Muscle of leg (tissue), 16 donors: ENCODE data around the gene DCP1A. TPM values are rescaled to one million over a fixed set of nuclear protein-coding genes. Genes with fewer than 3 reads are reported as not detected.
A peak's percentile ranks its signal among the peaks of the same experiment; 100 is the strongest.

Source experiments
- DNase-seq: peaks from one replicate; pipeline ENCODE4 v3.0.0; 2013
- H3K27ac ChIP-seq: one replicate; pipeline ENCODE4 v1.5.1; 2013; ENCODE audit warnings: mild to moderate bottlenecking, low read length, control low read depth
- H3K27me3 ChIP-seq: one replicate; pipeline ENCODE4 v1.6.1; 2013; ENCODE audit warnings: low read length; ENCODE audit not compliant: control insufficient read depth, insufficient read depth
- H3K36me3 ChIP-seq: one replicate; pipeline ENCODE4 v1.6.1; 2013; ENCODE audit warnings: low read length; ENCODE audit not compliant: control insufficient read depth, insufficient read depth
- H3K4me1 ChIP-seq: one replicate; pipeline ENCODE4 v1.6.1; 2013; ENCODE audit warnings: low read length; ENCODE audit not compliant: control insufficient read depth, insufficient read depth
- H3K4me3 ChIP-seq: one replicate; pipeline ENCODE4 v1.5.1; 2013; ENCODE audit warnings: low read length, control low read depth
- H3K9me3 ChIP-seq: replicated peaks from 2 replicates; pipeline ENCODE4 v1.6.1; 2013; ENCODE audit warnings: low read depth, low read length; ENCODE audit not compliant: control insufficient read depth
- WGBS: methylation state at CpG from one replicate; pipeline ENCODE4 v1.1.5; 2013; ENCODE audit warnings: missing lambda C conversion rate; ENCODE audit not compliant: insufficient coverage; 5-methylcytosine and 5-hydroxymethylcytosine counted together
- long read RNA-seq, 11 donors: transcript quantifications; one replicate each; lab custom pipeline, GENCODE V29; 2026
- polyA plus RNA-seq, 8 donors: library from polyadenylated mRNA; unstranded; fragments of 120-200 nt; gene quantifications; one replicate each; pipeline versions ENCODE4 v1.2.1 to v1.2.3, GENCODE V29; 2013; ENCODE audit warnings: inconsistent platforms in 1 of 8, low replicate concordance in 1 of 8; ENCODE audit not compliant: insufficient read length in 8 of 8, insufficient read depth in 1 of 8
- total RNA-seq: library from RNA; stranded (reverse); fragments of 120-200 nt; gene quantifications from one replicate; pipeline ENCODE4 v1.2.4, GENCODE V29; 2013

Gene DCP1A
- total RNA-seq, result 13.6 TPM
- 10 to 100 TPM; 14.6 to 18.5 (median 16.5) TPM for polyA plus RNA-seq
- long read RNA-seq, donor 1, full-length matches to known transcripts, result 1 of 1 reads
- long read RNA-seq, donor 1, partial matches to known transcripts, result 0 of 1 reads
- long read RNA-seq, donor 1, other reads (novel, unspliced or antisense), result 0 of 1 reads
- long read RNA-seq, donor 2, result 0 reads
- long read RNA-seq, donor 3, full-length matches to known transcripts, result 12 of 26 reads
- long read RNA-seq, donor 3, partial matches to known transcripts, result 14 of 26 reads
- long read RNA-seq, donor 3, other reads (novel, unspliced or antisense), result 0 of 26 reads
- long read RNA-seq, donor 4, full-length matches to known transcripts, result 5 of 5 reads
- long read RNA-seq, donor 4, partial matches to known transcripts, result 0 of 5 reads
- long read RNA-seq, donor 4, other reads (novel, unspliced or antisense), result 0 of 5 reads
- long read RNA-seq, donor 5, full-length matches to known transcripts, result 5 of 19 reads
- long read RNA-seq, donor 5, partial matches to known transcripts, result 14 of 19 reads
- long read RNA-seq, donor 5, other reads (novel, unspliced or antisense), result 0 of 19 reads
- long read RNA-seq, donor 6, full-length matches to known transcripts, result 2 of 18 reads
- long read RNA-seq, donor 6, partial matches to known transcripts, result 16 of 18 reads
- long read RNA-seq, donor 6, other reads (novel, unspliced or antisense), result 0 of 18 reads
- long read RNA-seq, donor 7, full-length matches to known transcripts, result 2 of 7 reads
- long read RNA-seq, donor 7, partial matches to known transcripts, result 5 of 7 reads
- long read RNA-seq, donor 7, other reads (novel, unspliced or antisense), result 0 of 7 reads
- long read RNA-seq, donor 8, partial matches to known transcripts, result 8 of 11 reads
- long read RNA-seq, donor 8, other reads (novel, unspliced or antisense), result 0 of 11 reads
- long read RNA-seq, donor 9, partial matches to known transcripts, result 6 of 8 reads
- long read RNA-seq, donor 9, other reads (novel, unspliced or antisense), result 0 of 8 reads
- long read RNA-seq, donor 10, full-length matches to known transcripts, result 10 of 32 reads
- long read RNA-seq, donor 10, partial matches to known transcripts, result 22 of 32 reads
- long read RNA-seq, donor 10, other reads (novel, unspliced or antisense), result 0 of 32 reads
- long read RNA-seq, donor 11, full-length matches to known transcripts, result 3 of 11 reads
- long read RNA-seq, donor 11, partial matches to known transcripts, result 8 of 11 reads
- long read RNA-seq, donor 11, other reads (novel, unspliced or antisense), result 0 of 11 reads

DNA sequence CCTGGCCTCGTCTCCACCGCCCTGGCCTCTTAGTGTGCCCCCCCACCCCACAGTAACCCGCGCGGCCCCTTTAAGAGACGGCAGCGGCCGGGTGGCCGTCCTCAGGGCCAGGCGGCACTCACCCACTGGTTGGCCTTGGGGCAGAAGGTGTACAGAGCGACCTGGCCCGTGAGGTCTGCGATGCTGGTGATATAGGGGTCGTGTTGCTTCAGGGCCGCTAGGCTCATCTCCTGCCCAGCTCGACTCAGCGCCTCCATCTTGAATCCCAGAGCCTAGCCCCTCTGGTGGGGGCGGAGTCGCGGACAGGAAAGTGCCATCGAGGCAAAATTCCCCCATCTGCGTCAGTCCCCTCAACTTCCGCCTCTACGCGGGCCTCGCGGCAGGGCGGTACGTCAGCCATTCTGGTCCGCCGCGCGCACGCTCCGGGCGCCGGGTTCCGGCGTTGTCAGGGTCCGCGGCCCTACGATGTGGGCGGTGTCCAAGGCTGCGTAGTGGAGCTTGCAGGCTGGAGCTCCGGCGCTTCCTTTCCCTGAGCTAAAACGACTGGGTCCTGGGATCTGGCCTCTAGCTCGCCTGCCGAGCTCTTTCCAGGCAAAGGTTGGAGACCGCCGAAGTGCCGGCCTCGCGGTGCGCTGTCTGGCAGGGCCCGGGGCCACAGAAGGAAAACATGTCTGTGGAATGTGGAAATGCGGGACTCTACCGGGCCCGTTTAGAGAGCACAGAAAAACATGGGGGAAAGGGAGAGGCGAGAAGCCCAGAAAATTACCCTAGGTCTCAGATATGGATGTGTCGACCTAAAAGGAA, at the start of gene DCP1A:
Gene DCP1A (minus strand): TSS at position 283 of the 804 bp plus-strand sequence. CDS start 26 bp downstream, at position 257.
- H3K27ac ChIP-seq, result peak within 1 kb of the TSS; percentile 99
- under 1% methylated on average over 55 of the region's 61 CpGs for WGBS
- H3K36me3 ChIP-seq, result peaks cover 4% of the 10 kb centered on the region

DNA sequence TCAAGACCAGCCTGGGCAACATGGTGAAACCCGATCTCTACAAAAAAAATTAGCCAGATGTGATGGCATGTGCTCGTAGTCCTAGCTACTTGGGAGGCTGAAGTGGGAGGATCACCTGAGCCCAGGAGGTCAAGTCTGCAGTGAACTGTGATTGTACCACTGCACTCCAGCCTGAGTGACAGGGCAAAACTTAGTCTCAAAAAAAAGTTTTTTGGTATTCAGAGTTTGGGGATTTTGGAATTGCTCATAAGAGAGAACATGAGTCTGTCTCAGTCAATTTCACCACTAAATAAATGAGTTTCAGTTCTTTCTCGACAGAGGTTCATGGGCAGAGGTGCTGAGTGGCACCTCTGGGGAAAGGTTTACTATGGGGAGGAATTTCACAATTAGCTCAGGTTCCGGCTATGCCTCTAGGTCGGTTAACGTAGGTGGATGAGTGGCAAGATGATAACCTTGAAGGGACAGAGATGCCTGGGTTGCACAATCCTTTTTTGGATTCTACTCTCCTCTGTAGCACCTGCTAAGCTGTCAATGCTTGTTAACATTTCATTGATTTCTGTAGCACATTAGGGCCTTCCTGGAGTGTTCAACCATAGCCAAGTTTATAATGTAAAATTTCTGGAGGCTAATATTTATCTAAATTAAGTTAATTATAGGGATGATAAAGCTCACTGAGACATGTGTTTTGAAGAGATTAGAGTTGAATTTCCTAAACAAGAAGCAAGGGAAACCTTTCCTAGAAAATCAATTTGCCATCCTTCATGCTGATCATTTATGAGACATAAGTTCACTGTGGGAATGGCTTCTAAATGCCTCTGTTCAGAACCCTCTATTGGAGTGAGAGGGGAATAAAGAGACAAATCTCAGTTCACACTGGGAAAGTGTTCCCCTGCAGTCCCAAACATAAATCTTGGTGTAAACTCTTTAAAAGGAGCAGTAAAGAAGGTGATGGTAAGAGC, 37.4 kb upstream of the DCP1A start:
- WGBS, result 69% methylated on average over 3 of the region's 6 CpGs
- Histone ChIP-seq H3K4me1 (no peaks in the 10 kb centered on the region), H3K9me3 (no peaks in the 10 kb centered on the region), H3K36me3 (no peaks in the 10 kb centered on the region), H3K27ac (no peak overlapping the region), H3K27me3 (no peaks in the 10 kb centered on the region), H3K4me3 (no peak overlapping the region)
- no peak for DNase-seq

More for the DNA sequence above, at the start of gene DCP1A:
- peak within 1 kb of the TSS; percentile 88 for H3K4me3 ChIP-seq
- H3K27me3 ChIP-seq, result no peaks in the 10 kb centered on the region
- DNase-seq, result peak; percentile 99
- peaks cover 4% of the 10 kb centered on the region for H3K4me1 ChIP-seq
- H3K9me3 ChIP-seq, result no peaks in the 10 kb centered on the region

DNA sequence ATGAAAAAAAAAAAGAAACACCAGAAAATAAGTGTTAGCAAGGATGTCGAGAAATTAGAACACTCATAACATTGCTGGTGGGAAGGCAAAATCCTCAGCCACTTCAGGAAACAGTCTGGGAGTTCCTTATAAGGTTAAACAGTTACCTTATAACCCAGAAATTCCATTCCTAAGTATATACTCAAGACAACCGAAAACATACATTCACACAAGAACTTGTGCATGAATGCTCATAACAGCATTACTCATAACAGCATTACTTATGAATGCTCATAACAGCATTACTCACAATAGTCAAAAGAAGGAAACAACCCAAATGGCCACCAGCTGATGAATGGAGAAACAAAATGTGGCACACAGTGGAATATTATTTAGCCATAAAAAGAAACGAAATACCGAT, 34.8 kb upstream of the DCP1A start:
- H3K27ac ChIP-seq, result no peak overlapping the region
- no peak for DNase-seq
- H3K9me3 ChIP-seq, result no peaks in the 10 kb centered on the region
- no CpG with 5 or more reads among the region's 4 CpGs for WGBS
- H3K4me1 ChIP-seq, result no peaks in the 10 kb centered on the region
- H3K4me3 ChIP-seq, result no peak overlapping the region
- no peaks in the 10 kb centered on the region for H3K27me3 ChIP-seq
- H3K36me3 ChIP-seq, result no peaks in the 10 kb centered on the region

DNA sequence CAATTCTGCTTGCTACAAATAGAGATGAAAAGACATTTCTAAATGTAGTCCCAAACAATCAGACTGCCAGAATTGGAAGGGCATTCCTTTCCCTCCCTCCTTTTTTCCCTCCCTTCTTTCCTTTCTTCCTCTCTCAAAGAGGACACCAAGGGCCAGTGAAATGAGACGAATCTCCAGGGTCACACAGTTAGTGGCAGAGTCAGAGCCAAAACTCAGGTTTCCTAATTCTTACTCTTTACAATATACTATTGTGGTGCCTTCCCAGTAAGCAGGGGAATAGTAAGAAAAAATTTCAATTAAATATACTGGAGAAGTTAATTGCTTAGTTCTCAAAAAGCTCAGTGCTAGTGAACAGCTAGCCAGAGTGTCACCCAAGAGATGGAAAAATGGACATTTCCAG, 33.0 kb upstream of the DCP1A start:
- no peaks in the 10 kb centered on the region for H3K4me1 ChIP-seq
- H3K9me3 ChIP-seq, result no peaks in the 10 kb centered on the region
- H3K27me3 ChIP-seq, result no peaks in the 10 kb centered on the region
- H3K36me3 ChIP-seq, result no peaks in the 10 kb centered on the region
- no peak overlapping the region for H3K27ac ChIP-seq
- DNase-seq, result no peak
- no CpG with 5 or more reads among the region's 1 CpG for WGBS
- H3K4me3 ChIP-seq, result no peak overlapping the region

DNA sequence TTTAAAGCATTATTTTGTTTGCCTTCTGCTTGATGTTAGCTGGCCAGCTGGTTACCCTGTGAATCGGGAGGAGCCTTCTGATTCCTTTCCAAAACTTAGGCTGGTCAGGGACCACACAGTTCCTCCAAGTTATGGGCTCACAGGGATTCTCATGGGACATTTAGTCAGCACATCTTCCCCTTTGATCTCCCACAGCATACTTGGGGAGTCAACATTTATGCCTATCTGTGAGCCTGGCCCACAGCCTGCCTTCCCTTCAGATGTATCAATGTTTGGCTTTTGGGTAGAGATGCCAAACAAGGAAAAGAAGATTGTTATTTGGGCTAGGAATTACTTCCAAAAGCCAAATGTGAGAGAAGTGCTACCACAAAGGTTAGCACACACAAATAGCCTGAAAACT, 32.6 kb upstream of the DCP1A start:
- H3K9me3 ChIP-seq, result no peaks in the 10 kb centered on the region
- WGBS, result 57% methylated on average over 1 of the region's 1 CpG
- no peak overlapping the region for H3K27ac ChIP-seq
- H3K4me3 ChIP-seq, result no peak overlapping the region
- H3K36me3 ChIP-seq, result no peaks in the 10 kb centered on the region
- no peaks in the 10 kb centered on the region for H3K27me3 ChIP-seq
- DNase-seq, result no peak
- H3K4me1 ChIP-seq, result no peaks in the 10 kb centered on the region

DNA sequence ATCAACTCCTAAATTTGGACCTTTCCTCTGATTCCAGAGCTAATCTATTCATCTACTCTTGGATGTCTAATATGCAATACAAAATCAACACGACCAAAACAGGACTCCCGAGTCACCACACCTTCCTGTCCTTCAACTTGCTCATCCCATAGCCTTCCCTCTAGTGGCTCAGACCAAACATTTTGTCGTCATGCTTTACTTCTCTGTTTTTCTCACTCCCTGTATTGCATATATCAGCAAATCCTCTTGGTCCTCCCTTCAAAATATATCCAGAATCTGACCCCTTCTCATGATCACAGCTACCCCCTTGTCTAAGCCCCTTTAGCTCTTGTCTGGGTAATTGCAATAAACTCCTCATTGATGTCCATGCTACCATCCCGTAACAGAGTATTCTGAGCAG, 30.5 kb upstream of the DCP1A start:
- 73% methylated on average over 3 of the region's 4 CpGs for WGBS
- H3K27me3 ChIP-seq, result no peaks in the 10 kb centered on the region
- no peaks in the 10 kb centered on the region for H3K36me3 ChIP-seq
- H3K9me3 ChIP-seq, result no peaks in the 10 kb centered on the region
- no peak overlapping the region for H3K27ac ChIP-seq
- no peak overlapping the region for H3K4me3 ChIP-seq
- no peaks in the 10 kb centered on the region for H3K4me1 ChIP-seq
- DNase-seq, result no peak

DNA sequence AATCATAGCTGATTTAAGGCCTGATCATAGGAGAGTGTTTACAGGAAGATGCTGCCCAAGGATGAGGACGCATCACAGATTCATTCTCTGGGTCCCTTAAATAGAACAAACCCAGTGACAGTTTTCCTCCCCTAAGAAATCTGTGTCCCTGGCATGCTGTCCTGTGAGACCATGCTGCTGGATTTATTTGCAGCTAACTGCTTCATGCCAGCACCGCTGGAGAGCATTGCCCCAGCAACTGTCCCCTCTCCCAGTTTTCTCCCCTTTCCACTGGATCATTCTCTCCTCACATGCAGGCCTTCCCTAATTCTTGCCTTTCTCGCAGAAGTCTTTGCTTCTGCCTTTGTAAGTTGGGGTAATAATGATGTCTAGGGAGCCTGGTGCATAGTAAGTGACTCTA, 29.3 kb upstream of the DCP1A start:
- H3K27ac ChIP-seq, result no peak overlapping the region
- H3K9me3 ChIP-seq, result no peaks in the 10 kb centered on the region
- H3K4me3 ChIP-seq, result no peak overlapping the region
- no peaks in the 10 kb centered on the region for H3K4me1 ChIP-seq
- H3K27me3 ChIP-seq, result no peaks in the 10 kb centered on the region
- DNase-seq, result no peak
- no peaks in the 10 kb centered on the region for H3K36me3 ChIP-seq
- WGBS, result 100% methylated on average over 1 of the region's 3 CpGs

DNA sequence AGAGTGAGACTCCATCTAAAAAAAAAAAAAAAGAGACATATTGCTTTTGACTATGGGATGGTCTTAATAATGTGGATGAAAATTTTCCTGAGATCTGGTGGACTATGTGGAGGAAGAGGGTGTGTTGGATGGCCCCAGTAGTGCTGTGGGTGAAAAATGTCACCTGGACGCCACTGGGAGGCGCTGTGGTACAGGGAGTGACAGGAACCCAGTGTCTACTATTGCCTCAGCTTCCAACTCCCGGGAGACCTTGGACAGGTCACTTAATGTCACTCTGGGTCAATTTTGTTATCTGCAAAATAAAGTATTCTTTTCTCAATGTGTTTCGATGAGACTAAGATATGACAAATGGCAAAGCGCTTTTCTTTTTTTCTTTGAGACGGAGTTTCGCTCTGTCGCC, 27.7 kb upstream of the DCP1A start:
- Histone ChIP-seq H3K27ac (no peak overlapping the region), H3K9me3 (no peaks in the 10 kb centered on the region), H3K4me1 (no peaks in the 10 kb centered on the region), H3K4me3 (no peak overlapping the region), H3K36me3 (no peaks in the 10 kb centered on the region), H3K27me3 (no peaks in the 10 kb centered on the region)
- 50% methylated on average over 8 of the region's 8 CpGs for WGBS
- DNase-seq, result peak; percentile 51
